ENCODE data around the gene KRT75.

- TF ChIP-seq EZH2 (IDR thresholded peaks at IDR 0.05; ENCODE audit: borderline replicate concordance, low read depth, low read length, poor library complexity, severe bottlenecking): no peak
- no peak for TF ChIP-seq CTCF (conservative IDR thresholded peaks at IDR 0.05; ENCODE audit: low read depth, low read length)
Observed at GRCh38 chr12:52455821-52456220, 21.6 kb upstream of the KRT75 start.

Data from A673 (cell line).